Ramos (cell line): ENCODE results near the gene SLC39A13.

Source experiments
- in situ Hi-C: fragments of 300-500 bp; cut with MboI; formaldehyde crosslinking; loops from one replicate; pipeline ENCODE4 v1.14.3; 2022; ENCODE audit warnings: low sequenced_read_pairs; ENCODE audit not compliant: unreplicated experiment

SLC39A13 gene

DNA sequence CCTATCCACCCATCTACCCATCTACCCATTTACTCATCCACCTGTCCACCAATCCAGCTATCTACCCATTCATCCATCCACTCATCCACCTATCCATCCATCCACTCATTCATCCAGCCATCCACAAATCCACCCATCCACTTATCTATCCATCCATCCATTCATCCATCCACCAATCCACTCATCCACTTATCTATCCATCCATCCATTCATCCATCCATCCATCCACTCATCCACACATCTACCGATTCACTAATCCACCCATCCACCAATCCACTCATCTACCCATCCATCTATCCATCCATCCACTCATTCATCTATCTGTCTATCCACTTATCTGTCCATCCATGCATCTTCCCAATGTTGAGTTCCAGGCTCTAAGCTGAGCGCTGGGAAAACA lies 28.3 kb upstream of the SLC39A13 start:
- in situ Hi-C loops, result no loop called here

DNA sequence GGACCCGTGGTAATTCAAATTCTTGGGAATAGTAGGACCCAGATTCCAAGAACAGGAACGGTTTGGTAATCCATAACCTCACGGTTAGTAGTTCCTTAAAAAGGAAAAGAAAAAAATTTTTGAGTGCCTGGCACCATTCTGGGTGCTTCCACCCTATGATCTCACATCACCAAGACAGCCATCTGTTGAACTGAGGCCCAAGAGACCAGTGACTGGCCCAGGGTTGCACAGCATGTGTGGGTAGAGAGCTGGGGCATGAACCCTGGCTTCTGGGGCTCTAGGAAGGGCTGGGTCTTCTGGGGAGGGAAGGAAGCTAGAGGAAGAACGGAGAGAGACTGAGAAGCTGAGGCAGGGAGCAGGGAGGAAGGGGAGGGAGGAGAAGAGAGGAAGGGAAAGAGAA lies 25.3 kb upstream of the SLC39A13 start:
- in situ Hi-C loops, result no loop called here

DNA sequence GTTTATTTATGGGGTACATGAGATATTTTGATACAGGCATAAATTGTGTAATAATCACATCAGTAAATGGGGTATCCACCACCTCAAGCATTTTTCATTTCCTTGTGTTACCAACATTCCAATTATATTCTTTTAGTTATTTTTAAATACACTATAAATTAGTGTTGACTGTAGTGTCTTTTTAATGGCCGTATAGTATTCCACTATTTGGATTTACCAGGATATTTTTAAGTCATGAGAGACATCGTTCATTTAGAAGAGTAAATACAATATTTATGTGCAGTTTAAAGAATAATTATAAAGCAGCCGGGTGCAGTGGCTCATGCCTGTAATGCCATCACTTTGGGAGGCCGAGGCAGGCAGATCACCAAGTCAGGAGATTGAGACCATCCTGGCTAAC lies 23.9 kb upstream of the SLC39A13 start:
- in situ Hi-C loops, result no loop called here

DNA sequence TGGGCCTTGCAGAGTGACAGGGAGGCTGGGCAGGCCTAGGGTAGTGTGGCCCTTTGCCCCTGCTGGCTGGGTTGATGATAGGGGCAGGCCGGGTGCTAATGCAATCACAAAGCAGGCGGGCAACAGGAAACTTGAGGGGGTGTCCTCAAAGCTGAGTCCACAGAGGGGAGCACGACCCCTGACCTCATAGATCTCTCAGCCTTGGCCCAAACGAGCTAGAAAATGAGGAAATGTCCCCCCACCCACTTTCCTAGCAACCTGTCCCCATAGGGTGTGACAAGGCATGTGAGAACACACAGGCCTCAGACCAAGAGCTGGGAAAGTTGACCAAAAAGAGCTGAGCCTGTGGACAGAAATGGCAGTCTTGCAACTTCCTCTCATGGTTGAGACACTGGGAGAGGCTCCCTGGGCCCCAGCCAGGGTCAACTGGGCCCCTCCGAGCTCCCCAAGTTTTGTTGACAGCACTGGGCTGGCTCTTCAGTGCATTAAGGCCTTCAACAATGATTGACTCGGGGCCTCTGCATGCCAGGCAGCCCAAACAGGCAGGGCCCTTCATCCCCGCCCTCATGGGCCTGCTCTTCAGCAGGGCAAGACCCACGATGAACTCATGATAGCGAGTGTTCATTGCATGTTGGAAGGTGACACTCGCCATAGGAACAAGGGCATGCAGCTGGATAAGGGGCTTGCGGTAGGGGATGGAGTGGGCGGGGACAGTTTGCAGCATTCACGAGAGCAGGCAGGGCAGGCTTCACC lies 20.3 kb upstream of the SLC39A13 start:
- in situ Hi-C loops, result no loop called here

DNA sequence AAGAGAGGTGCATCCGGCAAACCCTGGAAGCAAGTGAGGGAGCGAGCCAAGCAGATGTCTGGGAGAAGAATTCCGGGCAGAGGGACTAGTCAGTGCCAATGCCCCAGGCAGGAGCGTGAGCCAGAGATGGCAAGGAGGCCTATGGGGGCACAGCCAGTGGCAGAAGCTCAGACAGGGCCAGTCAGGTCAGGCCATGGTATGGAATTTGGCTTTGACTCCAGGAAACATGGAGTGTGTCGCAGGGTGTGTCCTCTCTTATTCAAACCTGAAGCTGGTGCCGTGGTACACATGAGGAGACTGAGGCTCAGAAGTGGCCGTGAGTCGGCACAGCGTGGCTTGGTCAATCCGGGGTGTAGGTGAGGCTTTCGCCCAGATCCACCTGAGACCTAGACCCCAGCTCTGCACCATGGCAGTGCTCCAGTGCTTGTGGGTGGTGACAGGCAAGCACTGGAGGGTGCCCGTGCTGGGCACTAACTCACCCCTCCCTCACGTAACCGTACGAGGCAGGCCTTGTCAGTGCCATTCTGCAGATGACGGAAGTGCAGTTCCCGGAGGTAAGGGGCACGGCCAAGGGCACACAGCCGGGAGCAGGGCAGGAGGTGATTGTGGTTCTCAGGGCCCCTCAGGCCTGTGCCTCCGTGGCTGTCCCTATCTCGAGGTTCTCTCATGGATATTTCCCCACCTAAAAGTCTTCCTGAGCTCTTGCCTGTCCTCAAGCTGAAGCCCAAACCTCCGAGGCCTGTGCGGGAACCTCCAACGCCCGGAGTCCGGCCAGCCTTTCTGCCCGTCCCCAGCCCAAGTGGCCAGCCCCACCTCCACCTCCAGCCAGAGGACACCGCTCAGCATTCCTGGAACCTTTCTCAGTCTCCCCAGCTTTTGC lies 19.5 kb upstream of the SLC39A13 start:
- in situ Hi-C loops, result no loop called here

DNA sequence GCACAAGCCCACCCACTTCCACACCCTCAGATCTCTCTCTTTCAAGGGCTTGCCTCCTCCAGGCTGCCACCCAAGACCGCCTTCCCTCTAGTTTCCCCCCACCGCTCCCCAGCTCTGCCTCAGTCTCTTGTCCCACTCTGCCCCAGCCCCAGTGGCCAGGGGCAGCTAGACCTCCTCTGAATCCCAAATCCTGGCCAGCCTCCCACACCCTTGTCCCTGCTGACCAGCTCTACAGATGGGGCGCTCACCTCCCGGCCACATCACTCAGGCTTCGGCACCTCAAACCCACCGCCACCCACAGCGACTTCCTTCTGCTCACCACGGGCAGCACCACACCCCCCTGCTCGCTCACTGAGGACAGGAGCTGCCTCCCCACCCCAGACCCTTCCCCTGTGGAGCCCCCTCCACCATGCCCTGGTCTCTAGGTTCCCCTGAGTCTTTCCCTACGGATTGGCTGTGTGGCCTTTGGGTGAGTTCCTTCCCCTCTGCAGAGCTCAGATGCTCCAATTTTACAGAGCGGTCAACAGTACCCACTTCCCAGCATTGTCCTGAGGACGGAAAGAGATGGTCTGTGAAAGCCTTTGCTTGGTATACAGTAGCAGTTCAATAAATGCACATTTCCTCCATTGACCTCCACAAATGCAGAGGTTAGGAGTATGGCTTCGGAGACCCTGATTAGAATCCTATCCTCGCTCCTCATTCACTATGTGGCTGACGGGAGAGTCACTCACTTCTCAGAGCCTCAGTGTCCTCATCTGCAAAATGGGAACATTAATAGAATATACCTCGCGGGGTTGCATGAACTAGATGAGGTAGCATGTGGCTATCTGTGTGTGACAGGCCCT lies 18.6 kb upstream of the SLC39A13 start:
- in situ Hi-C loops, result no loop called here

DNA sequence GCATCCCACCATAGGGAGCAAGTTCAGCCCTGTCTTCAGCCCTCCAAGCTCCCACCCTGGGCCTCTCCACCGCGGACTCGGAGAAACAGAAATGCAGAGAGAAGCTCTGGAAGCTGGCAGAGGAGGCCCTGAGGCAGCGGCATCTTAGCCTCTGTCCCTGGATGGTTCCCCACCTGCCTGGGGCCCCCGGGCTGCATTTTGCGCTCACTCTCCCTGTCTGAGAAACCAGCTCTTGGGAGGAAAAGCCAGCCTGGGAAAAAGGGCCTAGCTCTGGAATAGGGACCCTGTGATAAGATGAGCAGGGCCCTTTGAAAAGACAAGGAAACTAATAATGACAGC lies 18.0 kb upstream of the SLC39A13 start:
- in situ Hi-C loops, result no loop called here

DNA sequence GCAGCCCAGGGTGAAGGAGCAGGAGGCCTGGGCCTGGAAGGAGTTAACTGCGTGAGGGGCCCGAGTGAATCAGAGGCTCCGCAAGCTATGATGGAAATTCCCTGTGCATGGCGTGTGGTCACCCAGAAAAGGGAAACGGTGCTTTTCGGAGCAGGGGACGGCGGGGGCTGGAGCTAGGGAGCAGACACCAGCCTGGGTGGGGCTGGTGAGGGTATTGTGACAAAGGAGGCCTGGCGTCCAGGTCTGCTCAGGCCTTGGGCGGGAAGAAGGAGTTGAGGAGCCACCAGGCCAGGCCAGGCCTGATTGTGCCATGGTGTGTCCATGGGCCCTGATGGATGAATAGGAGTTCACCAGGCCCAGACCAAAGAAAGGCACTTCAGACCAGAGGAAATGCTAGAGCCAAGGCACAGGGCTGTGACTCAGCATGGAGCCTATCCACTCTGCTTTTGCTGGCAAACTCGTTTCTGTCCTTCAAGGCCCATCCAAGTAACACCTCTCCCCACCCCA lies 17.3 kb upstream of the SLC39A13 start:
- in situ Hi-C loops, result no loop called here

DNA sequence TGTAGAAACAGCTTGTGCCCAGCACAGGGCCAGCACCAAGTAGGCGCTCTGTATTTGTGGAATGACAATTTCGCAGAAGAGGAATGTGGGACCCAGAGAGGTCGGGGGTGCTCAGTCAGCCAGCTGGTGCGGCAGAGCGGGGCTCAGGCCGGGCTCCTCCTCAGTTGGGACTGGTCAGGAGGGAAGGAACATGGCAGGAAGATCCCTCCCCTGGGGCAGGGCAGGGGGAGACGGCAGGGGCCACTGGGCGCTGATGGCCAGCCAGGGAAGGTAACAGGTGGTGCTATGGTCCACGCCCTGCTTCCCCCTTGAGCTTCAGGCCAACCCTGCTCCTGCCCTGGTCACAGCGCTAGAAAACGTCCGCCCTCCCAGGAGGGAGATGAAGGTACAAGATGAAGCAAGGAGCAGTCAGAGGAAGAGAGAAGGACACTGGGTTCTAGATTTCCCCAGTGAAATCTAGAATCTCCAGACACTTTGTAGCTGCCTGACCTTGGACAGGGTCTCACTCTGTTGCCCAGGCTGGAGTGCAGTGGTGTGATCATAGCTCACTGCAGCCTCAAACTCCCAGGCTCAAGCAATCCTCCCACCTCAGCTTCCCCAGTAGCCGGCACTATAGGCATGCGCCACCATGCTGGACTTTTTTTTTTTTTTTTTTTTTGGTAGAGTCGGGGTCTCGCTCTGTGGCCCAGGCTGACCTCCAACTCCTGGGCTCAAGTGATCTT lies 16.5 kb upstream of the SLC39A13 start:
- in situ Hi-C loops, result no loop called here

DNA sequence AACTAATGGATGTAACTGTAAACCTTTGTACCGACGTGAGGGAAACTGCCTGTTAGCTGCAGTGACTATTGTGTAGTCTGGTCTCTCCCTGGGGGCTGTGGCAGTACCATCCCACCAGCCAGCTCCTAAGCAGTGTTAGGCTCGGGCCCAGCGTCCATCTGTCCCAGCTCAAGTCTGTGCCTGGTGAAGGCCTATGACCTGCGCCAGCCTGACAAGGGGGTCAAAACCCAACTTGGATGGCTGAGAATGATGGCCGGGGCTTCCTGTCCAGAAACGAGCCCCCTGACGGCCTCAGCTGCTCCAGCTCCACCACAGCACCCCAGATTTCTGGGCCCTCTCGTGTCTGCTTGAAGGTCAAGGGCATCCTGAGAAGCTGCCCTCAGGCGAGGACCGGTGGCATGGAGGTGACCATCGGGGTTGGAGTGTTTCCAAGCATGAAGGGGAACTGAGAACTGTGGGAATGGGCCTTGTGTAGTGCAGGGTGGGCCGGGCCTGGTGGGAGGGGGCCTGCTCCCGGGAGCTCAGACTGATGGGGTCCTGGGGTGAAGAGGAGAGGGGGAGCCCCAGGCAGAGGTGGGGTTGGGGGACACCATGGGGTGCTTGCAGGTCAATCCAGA lies 15.7 kb upstream of the SLC39A13 start:
- in situ Hi-C loops, result no loop called here

DNA sequence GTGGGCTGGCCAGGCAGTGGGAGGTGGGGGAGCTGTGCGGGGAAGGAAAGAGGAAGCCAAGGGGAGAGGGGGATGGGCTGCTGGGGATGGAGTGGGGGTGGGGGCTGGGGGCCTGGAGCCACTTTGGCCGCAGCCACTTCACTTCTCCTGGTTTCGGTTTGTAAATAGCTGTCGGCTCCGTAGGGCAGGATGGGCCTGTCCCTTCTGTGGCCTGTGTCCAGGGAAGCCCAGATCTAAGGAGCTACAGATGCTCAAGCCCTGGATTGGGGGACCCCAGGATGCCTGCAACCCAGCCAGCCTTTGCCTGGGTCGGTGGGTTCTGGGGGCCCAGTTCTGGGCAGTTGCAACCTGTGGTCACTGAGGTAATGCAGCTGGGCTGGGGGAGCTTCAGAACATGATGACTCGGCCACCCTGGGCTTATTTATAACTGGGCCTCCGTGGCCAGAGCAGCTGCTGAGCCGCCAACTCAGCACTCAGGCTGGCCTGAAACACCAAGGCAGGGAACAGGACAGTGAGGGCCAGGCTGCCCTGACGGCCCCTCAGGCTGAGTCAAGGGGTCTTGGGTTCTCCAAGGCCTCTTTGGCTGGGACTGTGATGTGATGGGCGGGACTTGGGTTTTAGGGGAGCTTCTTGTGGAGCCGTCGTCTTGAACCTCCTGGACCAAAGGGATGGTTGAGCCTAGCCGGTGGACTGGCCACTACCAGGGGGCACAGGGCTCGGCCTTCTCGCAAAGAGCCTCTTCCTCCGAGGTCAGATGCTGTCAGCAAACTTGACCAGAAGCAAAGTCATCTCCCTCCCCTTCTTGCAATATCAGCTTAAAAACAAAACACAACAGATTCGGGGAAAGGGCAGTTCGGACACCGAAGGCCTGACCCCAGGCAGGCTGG lies 15.0 kb upstream of the SLC39A13 start:
- in situ Hi-C loops, result no loop called here

DNA sequence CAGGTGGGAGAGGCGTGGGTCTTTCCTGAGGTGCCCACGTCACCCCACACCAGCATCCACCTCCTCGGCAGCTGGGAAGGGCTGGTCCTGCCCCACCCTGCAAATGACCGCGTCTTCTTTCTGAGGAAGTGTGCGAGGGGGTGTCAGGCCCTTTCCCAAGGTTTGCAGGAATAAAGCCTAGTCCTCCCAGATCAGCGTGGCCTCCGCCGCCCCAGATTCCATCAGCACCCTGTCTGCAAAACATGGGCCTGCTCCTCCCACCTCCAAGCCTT lies 14.4 kb upstream of the SLC39A13 start:
- in situ Hi-C loops, result no loop called here

DNA sequence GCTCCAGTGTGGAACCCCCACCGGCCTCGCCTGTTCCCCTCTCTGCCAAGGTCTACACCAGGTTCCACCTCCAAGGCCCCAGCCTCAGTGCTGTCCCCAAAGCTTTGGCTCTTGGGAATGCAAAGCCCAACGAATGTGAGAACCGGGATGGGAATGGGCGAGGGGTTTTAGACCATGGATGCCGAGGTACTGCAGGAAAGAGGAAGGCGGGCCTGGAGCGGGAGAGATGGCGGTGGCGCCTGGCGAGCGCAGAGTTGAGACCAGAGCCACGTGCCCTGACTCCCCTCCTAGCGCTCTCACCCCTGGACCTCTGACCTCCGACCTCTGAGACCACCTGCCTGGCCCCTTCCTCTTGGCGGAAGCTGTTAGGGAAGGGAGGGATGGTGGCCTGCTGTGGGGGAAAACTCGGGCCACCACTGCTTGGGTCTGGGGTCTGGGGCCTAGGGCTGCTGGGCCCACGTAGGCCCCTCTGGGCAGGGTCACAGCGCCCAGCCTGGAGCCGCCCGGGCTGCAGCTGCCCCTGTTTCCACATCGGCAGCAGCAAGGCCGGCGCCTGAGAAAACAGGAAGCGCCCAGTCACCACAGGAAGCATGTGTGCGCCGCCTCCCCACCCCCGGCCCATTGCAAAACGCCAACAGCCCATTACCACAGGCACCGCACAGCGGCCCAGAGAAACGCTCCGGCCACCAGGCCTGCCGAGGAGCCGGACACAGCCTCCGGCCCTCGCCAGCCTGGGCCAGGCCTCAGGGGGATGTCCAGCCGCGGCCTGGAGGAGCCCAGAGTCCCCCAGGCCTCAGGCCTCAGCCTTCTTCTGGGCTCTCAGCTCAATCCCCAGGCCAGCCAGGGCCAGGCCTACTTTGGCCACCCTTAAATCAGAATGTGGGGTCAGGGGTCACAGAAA lies 13.8 kb upstream of the SLC39A13 start:
- in situ Hi-C loops, result no loop called here

DNA sequence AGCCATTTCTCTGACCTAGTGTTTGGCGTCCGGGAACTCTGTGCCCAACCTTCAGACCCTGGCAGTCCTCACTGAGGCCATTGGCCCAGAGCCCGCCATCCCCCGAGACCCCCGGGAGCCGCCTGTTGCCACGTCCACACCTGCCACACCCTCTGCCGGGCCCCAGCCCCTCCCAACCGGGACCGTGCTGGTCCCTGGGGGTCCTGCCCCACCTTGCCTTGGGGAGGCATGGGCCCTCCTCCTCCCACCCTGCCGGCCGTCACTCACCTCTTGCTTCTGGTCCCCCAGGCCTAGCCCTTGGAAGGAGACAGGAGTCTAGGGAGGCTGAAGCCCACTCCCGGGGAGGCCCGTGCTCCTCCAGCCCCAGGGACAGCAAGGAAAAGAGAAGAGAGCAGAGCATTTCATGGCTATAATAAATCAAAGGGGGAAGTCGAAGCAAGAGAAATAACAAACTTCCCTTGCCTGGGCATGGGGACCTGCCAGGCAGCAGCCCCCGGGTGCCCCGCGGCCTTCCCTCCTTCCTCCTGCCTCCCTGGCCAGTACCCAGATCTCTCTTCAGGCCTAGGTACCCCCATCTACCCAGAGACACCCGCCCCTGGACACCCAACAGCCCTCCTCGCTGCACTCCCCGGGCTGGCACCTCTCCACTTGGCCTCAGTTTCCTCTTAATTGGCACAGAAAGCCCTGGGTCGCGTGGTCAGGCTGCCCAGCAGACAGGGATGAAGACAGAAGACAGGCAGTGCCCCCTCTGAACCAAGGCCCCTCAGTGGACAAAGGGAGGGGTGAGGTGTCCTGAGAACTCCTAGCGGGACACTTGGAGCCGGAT lies 13.0 kb upstream of the SLC39A13 start:
- in situ Hi-C loops, result no loop called here

DNA sequence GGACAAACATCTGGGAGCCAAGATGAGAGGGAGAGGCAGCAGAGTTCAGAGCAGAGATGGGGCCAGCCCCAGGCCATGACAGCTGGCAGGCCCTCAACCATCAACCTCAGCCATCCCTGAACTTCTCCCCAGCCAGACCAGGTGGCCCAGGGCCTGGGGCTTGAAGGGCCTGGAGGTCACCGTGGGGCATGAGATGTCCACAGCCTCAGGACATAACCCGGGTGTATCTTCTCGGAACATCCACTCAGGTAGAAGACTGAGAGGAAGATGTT lies 12.4 kb upstream of the SLC39A13 start:
- in situ Hi-C loops, result no loop called here

DNA sequence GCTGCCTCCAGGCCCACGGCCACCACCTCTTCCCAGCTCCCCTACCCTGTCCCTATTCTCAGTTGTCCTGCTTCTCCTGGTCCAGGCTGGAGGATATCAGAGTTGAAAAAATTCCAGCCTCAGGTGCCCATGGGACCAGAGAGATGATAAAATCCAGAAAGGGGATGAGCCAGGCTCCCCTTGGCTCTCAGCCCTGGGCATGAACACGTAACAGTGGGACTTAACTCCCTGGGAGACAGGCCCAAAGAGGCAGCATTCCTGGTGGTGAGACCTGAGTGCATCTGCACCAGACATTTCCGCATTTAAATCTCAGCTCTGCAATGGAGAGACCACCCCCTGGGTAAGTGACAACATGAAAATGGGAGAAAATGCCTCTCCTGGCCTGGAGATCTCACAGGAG lies 10.4 kb upstream of the SLC39A13 start:
- in situ Hi-C loops, result no loop called here

DNA sequence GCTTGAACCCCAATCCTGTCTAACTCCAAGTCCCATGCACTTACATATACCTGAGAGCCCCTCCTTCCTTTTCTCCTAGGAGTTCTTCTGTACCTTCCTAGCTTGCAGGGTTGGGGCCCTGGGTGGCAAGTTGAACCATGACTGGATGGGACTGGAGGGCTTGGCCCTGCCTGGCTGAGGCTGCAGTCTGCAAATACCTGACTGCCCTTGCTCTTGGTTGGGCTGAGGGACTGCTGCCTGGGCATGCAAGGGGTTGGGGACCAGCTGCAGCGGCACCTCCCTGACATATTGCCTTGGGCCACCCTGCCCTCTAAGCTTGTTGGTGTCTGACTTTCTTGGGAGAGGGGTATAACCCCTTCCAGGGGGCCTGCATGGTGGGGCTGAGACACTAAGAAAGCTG lies 9.8 kb upstream of the SLC39A13 start:
- in situ Hi-C loops, result no loop called here
